Measurements from ENCODE around the gene PIK3CA.
"Not testable (repeated sequence)": the region's sequence is repeated elsewhere in the genome, so short reads cannot be mapped to it uniquely, and the experiment has no call there.

The PIK3CA gene

GRCh38 chr3:179247289-179248015 lies 99.3 kb downstream of the PIK3CA start:
- H3K4me3 ChIP-seq (ENCODE audit: low read depth, low read length) = no peak overlapping the region
- peak; percentile 5 for DNase-seq (ENCODE audit: low read depth)
- TF ChIP-seq CTCF (conservative IDR thresholded peaks at IDR 0.05; ENCODE audit: low read depth, low read length) = no peak

- no peak for TF ChIP-seq CTCF (conservative IDR thresholded peaks at IDR 0.05; ENCODE audit: low read depth, low read length)
- no peak for DNase-seq (ENCODE audit: low read depth)
- H3K4me3 ChIP-seq (ENCODE audit: low read depth, low read length) = no peak within 1 kb of the TSS
These were observed 102.8 kb downstream of the PIK3CA start, which contains the start of gene KCNMB3 for GRCh38 chr3:179250803-179251476. TSS of gene KCNMB3 (minus strand) at chr3:179251114. CDS start at chr3:179250990, 124 bp downstream.

- no peak for DNase-seq (ENCODE audit: low read depth)
- H3K4me3 ChIP-seq (ENCODE audit: low read depth, low read length) = no peak overlapping the region
- TF ChIP-seq CTCF (conservative IDR thresholded peaks at IDR 0.05; ENCODE audit: low read depth, low read length) = no peak
These were observed 108.7 kb downstream of the PIK3CA start for GRCh38 chr3:179256813-179257212.

GRCh38 chr3:179257742-179258141 lies 109.6 kb downstream of the PIK3CA start:
- not testable (repeated sequence) for H3K4me3 ChIP-seq (ENCODE audit: low read depth, low read length); DNase-seq (ENCODE audit: low read depth)

GRCh38 chr3:179258820-179259219 lies 110.7 kb downstream of the PIK3CA start:
- TF ChIP-seq CTCF (conservative IDR thresholded peaks at IDR 0.05; ENCODE audit: low read depth, low read length) = no peak
- H3K4me3 ChIP-seq (ENCODE audit: low read depth, low read length) = no peak overlapping the region
- no peak for DNase-seq (ENCODE audit: low read depth)

- H3K4me3 ChIP-seq (ENCODE audit: low read depth, low read length); DNase-seq (ENCODE audit: low read depth): not testable (repeated sequence)
These were observed 112.0 kb downstream of the PIK3CA start for GRCh38 chr3:179259959-179260756.

- no peak for TF ChIP-seq CTCF (conservative IDR thresholded peaks at IDR 0.05; ENCODE audit: low read depth, low read length)
- H3K4me3 ChIP-seq (ENCODE audit: low read depth, low read length) = peak overlapping the region; percentile 64
- DNase-seq (ENCODE audit: low read depth) = peak; percentile 66
These were observed 113.0 kb downstream of the PIK3CA start for GRCh38 chr3:179260949-179261765.

Data from choroid plexus epithelial cell (primary cell).